ENCODE data around the gene CD4.
"Not testable (repeated sequence)": the region's sequence is repeated elsewhere in the genome, so short reads cannot be mapped to it uniquely, and the experiment has no call there.

The CD4 gene

DNA sequence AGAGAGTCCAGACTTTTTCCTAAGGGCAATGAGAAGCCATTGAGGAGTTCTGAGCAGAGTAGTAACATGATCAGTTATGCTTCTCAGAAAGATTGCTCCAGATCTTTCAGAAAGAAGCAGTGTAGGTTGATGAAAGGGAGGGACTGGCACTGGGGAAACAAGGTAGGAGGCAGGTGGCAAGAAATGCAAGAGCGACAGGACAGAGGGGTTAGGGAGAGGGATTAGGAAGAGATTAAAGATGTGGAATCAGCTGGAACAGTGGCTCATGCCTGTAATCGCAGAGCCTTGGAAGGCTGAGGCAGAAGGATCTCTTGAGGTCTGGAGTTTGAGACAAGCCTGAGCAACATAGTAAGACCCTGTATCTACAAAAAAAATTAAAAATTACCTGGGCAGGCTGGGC is 58.3 kb downstream of the CD4 start:
- no peak for DNase-seq (ENCODE audit: low read depth)

- DNase-seq (ENCODE audit: low read depth): no peak
These were observed 60.1 kb downstream of the CD4 start for GRCh38 chr12:6849427-6849826.

GRCh38 chr12:6849976-6850560 is 60.7 kb downstream of the CD4 start:
- no peak for DNase-seq (ENCODE audit: low read depth)

DNA sequence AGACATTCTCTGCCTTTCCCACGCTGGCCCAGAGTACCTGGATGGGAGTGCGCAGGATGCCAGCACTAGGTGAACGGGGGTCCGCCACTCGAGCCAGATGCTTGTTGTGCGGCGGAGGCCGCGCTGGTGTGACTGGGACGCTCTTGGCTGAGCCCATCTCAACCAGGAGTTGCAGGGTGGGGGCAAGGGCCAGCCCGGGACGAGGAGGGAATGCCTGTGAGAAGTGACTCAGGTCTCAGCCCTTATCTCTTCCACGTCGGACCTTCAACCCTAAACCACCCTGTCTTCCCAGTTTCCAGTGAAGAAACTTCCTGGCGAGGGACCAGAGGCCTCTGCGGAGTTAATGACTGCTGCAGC is 61.4 kb downstream of the CD4 start:
- no peak for DNase-seq (ENCODE audit: low read depth)

DNA sequence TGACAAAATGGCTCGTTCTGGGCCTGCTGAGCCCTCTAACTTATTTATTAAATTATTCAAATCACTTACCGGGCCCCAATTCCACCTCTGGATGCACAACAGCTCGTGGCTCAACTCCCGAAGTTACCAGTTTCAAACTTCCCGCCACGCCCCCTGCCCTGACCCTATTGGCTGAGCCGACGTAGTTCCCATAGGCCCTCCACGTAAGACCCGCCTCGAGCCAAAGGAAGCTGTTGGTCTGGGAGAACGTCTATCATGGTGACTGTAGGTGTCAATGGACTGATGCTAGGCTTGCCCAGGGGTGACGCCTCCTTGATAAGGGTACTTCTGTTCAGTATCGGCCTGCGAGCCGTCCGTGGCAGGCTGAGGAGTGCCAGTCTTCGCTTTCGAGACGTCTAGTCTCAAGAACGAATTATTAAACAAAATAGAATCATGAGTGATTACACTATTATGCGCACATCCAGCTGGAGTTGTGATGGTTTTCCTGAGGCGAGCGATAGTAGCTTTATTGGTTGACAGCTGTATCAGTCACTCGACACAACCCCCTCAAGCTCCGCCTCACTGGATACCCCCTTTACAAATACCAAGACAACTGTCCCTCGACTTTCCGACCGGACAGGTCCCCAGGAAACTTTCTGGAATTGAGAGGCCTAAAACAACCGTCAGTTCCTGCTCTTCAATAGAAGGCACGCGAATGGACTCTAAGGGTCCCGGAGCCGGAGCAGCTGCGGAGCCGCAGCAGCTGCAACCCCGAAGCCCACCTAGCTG is 62.0 kb downstream of the CD4 start, which contains the start of gene CDCA3:
TSS of gene CDCA3 (minus strand) at position 134 of the 768 bp plus-strand sequence. CDS start 334 bp downstream, outside the sequence.
- DNase-seq (ENCODE audit: low read depth): peak; percentile 86

DNA sequence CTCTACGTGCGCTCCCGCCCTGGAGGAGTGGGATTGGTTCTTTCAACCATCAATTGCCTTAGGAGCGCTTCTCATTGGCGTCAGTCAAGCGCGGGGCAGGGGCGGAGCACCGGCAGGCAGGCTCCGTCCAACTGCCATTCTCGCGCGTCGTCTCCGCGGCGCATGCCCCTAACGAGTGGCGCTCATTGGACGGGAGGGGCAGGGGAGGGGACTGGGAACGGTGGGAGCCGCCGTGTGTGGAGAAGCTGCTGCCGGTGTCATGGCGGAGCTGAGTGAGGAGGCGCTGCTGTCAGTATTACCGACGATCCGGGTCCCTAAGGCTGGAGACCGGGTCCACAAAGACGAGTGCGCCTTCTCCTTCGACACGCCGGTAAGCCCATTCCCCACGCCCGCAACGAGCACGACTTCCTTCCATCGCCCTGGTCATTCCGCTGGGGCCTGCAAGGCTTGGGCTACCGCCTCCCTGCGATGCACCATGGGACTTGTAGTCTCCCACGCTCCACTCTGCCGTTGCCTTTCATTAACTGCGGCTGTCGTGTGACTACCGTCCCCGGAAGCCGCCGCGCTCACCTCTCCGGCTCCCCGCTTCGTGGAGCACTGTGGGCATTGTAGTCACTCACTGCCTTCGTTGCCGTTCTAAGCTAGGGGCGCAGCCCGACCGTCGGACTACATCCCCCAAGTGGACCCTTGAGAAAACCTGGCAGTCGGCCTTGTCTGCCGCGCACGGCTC is 62.8 kb downstream of the CD4 start, which contains the start of gene USP5:
TSS of gene USP5 (plus strand) at position 230 of the 730 bp plus-strand sequence. CDS start at position 260, 30 bp downstream.
- DNase-seq (ENCODE audit: low read depth): peak; percentile 98

GRCh38 chr12:6852651-6853354 is 63.5 kb downstream of the CD4 start:
- peak; percentile 50 for DNase-seq (ENCODE audit: low read depth)

GRCh38 chr12:6853626-6854025 is 64.3 kb downstream of the CD4 start:
- no peak for DNase-seq (ENCODE audit: low read depth)

DNA sequence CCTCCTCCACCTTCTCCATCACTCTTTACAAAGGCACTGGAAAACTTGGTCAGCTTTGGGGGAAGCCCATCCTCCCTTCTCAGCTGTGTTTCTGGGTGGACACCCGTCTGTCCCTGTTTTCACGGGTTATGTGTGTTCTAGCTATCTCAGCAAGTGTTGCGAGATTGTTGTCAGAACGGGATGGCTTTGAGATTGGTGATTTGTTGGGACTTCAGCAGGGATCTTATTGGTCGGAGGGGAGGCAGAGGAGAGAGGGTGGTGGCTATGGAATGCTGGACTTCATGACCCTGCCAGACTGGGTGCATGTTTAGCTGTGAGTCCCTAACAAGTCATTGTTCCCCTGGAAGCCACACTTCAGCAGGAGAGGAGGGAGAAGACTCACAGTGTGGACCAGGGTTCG is 64.7 kb downstream of the CD4 start:
- DNase-seq (ENCODE audit: low read depth): no peak

- DNase-seq (ENCODE audit: low read depth): no peak
These were observed 66.0 kb downstream of the CD4 start for GRCh38 chr12:6855322-6855721.

GRCh38 chr12:6858799-6859198 is 69.5 kb downstream of the CD4 start:
- no peak for DNase-seq (ENCODE audit: low read depth)

DNA sequence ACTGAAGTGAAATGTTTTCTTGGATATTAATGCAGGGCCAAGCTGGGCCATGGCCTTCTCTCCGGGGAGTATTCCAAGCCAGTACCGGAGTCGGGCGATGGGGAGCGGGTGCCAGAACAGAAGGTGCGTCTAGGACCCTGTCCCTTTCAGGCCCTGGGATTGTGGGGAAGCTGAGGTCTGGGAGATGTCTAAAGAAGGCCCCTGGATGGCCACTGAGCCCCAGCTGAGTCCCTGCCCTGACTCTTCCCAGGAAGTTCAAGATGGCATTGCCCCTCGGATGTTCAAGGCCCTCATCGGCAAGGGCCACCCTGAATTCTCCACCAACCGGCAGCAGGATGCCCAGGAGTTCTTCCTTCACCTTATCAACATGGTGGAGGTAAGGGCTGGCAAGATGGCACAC is 70.8 kb downstream of the CD4 start:
- DNase-seq (ENCODE audit: low read depth): no peak

- DNase-seq (ENCODE audit: low read depth): no peak
These were observed 71.6 kb downstream of the CD4 start for GRCh38 chr12:6860942-6861341.

- no peak for DNase-seq (ENCODE audit: low read depth)
These were observed 72.1 kb downstream of the CD4 start for GRCh38 chr12:6861391-6861790.

- no peak for DNase-seq (ENCODE audit: low read depth)
These were observed 73.7 kb downstream of the CD4 start for GRCh38 chr12:6863033-6863432.

GRCh38 chr12:6863586-6864321 is 74.4 kb downstream of the CD4 start:
- no peak for DNase-seq (ENCODE audit: low read depth)

DNA sequence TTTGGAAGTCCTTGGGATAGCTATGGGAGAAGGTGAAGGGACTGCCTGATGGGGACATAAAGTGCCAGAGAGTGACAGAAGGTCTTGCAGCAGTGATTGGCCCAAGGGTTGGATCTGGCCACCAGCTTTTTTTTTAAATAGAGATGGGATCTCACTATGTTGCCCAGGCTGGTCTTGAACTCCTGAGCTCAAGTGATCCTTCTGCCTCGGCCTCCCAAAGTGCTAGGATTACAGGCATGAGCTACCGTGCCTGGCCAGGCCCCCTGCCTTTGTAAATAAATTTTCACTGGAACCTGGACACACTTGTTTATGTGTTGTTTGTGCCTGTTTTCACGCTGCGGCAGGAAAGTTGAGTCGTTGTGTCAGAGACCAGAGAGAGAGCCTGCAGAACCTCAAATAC is 76.0 kb downstream of the CD4 start:
- DNase-seq (ENCODE audit: low read depth): not testable (repeated sequence)

DNA sequence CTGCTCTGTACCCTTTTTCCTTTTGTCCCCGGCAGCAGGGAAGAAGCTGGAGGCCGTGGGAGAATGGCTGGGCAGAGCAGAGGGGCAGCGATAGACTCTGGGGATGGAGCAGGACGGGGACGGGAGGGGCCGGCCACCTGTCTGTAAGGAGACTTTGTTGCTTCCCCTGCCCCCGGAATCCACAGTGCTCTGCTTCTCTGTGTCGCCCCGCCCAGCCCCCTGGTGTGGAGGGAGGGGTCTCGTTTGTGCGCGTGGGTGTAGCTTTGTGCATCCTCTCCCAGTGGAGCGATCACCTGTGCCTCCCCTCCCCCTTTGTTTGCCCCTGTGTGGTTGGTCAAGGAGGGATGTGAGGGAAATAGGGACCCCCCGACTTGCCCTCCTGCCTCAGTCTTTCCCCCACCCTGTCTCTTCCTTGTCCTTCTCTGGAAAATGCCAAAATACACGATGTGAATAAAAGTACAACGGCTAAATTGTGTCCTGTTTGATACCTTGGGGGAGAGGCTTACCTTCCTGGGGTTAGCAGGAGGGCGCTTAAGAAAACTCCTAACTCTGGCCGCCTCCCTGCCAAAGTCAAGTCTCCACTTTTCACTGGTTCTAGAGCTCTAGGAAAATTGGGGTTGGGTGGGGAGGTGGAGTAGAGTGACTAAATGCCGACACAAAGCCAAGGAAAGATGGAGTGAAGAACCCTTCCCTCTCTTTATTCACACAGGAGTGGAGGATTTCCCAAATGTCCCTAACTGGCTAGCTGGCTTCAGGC is 77.0 kb downstream of the CD4 start:
- no peak for DNase-seq (ENCODE audit: low read depth)

- no peak for DNase-seq (ENCODE audit: low read depth)
These were observed 77.6 kb downstream of the CD4 start for GRCh38 chr12:6866920-6867412.

GRCh38 chr12:6867413-6868210 is 78.3 kb downstream of the CD4 start, which contains the start of gene TPI1:
Gene TPI1, plus strand, starts transcription at chr12:6867531. Its CDS starts 36 bp downstream, at chr12:6867567.
- DNase-seq (ENCODE audit: low read depth): peak; percentile 63
